HG02623 (cell line): ENCODE results near the gene PNKD.

ENCODE experiments used
- ATAC-seq: cut with Tn5 transposase; IDR thresholded peaks from one replicate; pipeline ENCODE4 v1.9.1; 2021; ENCODE audit warnings: moderate library complexity; ENCODE audit not compliant: unreplicated experiment

Gene PNKD

DNA sequence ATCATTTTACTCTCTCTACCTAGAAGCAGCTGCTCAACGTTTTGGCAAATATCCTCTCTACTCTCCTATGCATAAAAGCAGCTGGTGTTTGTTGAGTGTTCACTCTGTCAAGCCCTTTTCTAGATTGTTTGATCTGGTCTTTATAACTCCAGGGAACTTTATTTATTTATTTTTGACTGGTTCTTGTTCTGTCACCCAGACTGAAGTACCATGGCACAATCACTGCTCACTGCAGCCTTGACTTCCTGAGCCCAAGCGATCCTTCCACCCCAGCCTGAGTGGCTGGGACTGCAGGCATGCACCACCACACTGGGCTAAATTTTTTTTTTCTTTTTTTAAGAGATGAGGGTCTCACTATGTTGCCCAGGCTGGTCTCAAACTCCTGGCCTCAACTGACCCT lies 99.0 kb downstream of the PNKD start:
- ATAC-seq: no peak

GRCh38 chr2:218370410-218371063 lies 100.2 kb downstream of the PNKD start:
- ATAC-seq: no peak

DNA sequence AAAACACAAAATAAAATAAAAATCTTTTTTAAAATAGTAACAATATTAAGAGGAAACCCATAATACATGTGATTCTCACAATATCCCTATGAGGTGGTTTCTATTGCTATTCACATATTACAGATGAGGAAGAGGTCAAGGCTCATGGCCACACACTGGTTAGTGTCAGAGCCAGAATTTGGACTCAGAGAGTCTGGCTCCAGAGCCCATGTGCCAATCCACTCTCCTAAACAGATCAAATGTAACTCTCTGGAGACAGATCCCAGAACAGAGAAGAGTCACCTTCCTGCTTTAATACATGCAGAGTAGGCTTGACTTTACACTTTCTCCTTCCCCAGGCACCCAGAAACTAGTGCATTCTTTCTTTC lies 101.6 kb downstream of the PNKD start:
- ATAC-seq: no peak

- ATAC-seq: no peak
Observed at GRCh38 chr2:218374795-218375194, 104.5 kb downstream of the PNKD start.

DNA sequence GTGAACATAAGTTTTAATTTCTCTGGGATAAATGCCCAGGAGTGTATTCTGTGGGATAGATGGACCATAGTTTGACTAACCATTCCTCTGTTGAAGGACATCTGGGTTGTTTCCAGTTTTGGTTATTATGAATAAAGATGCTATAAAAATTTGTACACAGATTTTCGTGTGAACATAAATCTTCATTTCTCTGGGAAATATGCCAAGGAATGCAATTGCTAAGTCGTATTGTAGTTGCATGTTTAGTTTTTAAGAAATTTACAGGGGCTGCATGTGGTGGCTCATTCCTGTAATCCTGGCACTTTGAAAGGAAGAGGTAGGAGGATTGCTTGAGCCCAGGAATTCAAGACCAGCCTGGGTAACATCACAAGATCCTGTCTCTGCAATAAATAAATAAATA lies 104.9 kb downstream of the PNKD start:
- no peak for ATAC-seq

DNA sequence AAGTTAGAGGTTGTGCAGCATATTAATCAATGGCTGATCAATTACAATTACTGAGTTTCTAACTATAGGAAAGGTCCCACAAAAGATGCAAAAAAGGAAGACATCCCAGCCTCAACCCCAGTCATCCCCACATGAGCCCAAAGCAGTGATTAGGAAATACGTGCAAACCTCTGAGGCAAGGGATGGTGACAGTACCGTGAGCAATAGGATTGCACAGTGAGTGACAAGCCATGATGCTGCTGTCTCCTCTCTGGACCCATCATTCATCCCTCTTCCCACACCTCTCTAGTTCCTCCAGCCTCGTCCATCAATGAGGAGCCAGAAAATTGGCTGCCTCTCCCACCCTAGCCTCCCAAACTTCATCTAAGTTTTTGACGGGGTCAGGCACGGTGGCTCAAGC lies 107.7 kb downstream of the PNKD start:
- no peak for ATAC-seq

- no peak for ATAC-seq
Observed at GRCh38 chr2:218381916-218382366, 111.6 kb downstream of the PNKD start, which contains the start of gene SLC11A1. TSS of gene SLC11A1 (plus strand) at chr2:218382273. CDS start at chr2:218382369, 96 bp downstream.

GRCh38 chr2:218382785-218383184 lies 112.5 kb downstream of the PNKD start:
- no peak for ATAC-seq

- ATAC-seq: no peak
Observed at GRCh38 chr2:218383892-218384519, 113.7 kb downstream of the PNKD start.

GRCh38 chr2:218384975-218385374 lies 114.7 kb downstream of the PNKD start:
- no peak for ATAC-seq

- no peak for ATAC-seq
Observed at GRCh38 chr2:218386505-218387368, 116.4 kb downstream of the PNKD start.

DNA sequence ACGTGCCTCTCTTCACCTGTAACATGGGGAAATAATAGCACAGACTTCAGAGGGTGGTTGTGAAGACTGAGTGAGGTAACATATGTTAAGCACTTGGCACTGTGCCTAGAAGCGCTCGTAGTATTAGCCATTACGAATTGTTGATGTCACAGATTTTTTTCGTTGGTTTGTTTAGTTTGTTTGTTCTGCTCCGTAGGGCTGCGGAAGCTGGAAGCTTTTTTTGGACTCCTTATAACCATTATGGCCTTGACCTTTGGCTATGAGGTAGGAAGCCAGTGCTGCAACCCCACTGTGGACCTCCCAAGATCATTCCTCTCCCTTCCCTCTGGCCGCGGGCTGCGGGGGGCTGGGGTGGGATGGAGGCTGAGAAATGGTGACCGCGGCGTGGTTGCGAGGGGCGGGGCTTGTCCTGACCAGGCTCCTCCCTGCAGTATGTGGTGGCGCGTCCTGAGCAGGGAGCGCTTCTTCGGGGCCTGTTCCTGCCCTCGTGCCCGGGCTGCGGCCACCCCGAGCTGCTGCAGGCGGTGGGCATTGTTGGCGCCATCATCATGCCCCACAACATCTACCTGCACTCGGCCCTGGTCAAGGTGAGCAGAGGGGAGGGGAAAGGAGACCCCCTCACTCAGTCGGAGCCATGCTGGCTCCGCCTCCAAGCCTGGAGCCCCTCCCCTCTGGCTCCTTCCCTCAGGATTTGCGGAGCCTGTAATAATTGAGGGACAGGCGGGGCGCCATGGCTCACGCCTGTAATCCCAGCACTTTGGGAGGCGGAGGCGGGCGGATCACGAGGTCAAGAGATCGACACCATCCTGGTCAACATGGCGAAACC lies 117.3 kb downstream of the PNKD start:
- no peak for ATAC-seq

DNA sequence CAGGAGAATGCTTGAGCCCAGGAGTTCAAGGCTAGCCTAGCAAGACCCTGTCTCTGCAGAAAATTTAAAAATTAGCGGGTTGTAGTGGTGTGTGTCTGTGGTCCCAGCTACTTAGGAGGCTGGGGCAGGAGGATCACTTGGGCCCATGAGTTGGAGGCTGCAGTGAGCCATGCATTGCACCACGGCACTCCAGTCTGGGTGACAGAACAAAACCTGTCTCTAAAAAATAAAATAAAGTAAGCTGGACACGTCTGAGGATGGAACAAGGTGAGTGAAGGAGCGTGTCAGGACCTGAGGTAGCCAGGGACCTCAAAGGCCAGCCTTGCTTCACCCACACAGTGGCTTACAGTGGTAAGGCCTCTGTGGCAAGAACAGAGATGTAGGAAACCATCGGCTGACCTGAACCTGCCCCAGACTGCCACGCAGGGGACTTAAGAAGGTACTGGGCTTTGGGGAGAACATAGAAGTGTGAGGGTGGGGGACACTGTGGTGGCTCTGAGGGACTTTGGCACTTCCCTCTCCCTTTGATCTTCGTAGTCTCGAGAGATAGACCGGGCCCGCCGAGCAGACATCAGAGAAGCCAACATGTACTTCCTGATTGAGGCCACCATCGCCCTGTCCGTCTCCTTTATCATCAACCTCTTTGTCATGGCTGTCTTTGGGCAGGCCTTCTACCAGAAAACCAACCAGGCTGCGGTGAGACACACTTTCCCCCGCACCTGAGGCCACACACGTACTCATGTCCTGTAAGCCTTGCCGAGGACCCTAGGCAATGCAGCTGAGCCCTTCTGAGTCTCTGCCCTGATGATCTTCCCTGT lies 119.2 kb downstream of the PNKD start:
- ATAC-seq: no peak

- ATAC-seq: no peak
Observed at GRCh38 chr2:218391202-218391601, 120.9 kb downstream of the PNKD start.

DNA sequence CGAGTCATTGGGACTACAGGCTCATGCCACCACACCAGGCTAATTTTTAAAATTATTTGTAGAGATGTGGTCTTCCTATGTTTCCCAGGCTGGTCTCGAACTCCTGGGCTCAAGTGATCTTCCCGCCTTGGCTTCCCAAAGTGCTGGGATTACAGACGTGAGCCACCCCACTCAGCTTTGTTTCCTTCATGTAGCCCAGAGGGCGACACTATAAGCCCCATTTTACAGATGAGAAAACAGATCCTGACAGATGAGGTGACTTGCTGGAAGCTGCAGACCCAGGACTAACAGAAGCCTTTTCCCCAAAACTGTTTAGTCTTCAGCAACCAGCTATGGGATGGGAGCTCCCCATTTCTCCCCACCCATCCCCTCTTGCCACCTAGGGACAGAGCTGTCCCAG lies 122.1 kb downstream of the PNKD start:
- ATAC-seq: no peak

- ATAC-seq: no peak
Observed at GRCh38 chr2:218392891-218393462, 122.7 kb downstream of the PNKD start.

DNA sequence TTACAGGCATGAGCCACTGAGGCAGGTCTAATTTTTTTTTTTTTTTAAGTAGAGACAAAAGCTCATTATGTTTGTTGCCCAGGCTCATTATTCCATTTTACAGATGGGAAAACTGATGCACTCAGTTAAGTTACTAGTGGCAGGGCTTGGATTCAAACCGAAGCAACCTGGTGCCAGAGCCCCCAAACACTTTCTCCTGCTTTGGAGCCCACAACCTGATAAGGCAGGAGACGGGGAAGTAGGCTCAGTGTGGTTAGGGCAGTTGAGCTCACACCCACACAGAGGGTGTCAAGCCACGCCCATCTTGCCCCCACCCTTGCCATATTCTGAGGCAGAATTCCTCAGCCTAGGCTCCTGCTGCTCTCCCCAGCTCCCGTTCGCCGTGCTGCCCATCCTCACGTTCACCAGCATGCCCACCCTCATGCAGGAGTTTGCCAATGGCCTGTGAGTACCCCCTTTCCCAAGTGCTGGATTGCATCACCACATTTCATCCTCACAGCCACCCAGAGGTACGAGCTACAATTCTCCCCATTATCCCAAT lies 123.5 kb downstream of the PNKD start:
- ATAC-seq: no peak

GRCh38 chr2:218394298-218395089 lies 124.2 kb downstream of the PNKD start:
- ATAC-seq: no peak

- no peak for ATAC-seq
Observed at GRCh38 chr2:218395090-218395444, 124.7 kb downstream of the PNKD start.
